ENCODE results near the gene VEGFC.

The VEGFC gene

GRCh38 chr4:176795441-176795840 lies 2.7 kb upstream of the VEGFC start:
- DNase-seq = no peak

GRCh38 chr4:176794651-176795050 lies 1.9 kb upstream of the VEGFC start:
- no peak for DNase-seq

- DNase-seq = no peak
These were observed 1.4 kb upstream of the VEGFC start for GRCh38 chr4:176794151-176794550.

- DNase-seq = no peak
These were observed 411 bp upstream of the VEGFC start for GRCh38 chr4:176793060-176793605.

- DNase-seq = no peak
These were observed 964 bp downstream of the VEGFC start for GRCh38 chr4:176791591-176792325.

- DNase-seq = no peak
These were observed 2.3 kb downstream of the VEGFC start for GRCh38 chr4:176790398-176790797.

GRCh38 chr4:176789955-176790354 lies 2.8 kb downstream of the VEGFC start:
- no peak for DNase-seq

GRCh38 chr4:176788971-176789370 lies 3.8 kb downstream of the VEGFC start:
- no peak for DNase-seq

- DNase-seq = no peak
These were observed 4.5 kb downstream of the VEGFC start for GRCh38 chr4:176788248-176788647.

- no peak for DNase-seq
These were observed 7.9 kb downstream of the VEGFC start for GRCh38 chr4:176784816-176785215.

- no peak for DNase-seq
These were observed 9.9 kb downstream of the VEGFC start for GRCh38 chr4:176782794-176783193.

- DNase-seq = no peak
These were observed 10.5 kb downstream of the VEGFC start for GRCh38 chr4:176782191-176782590.

GRCh38 chr4:176781739-176782100 lies 11.0 kb downstream of the VEGFC start:
- no peak for DNase-seq

- no peak for DNase-seq
These were observed 11.6 kb downstream of the VEGFC start for GRCh38 chr4:176780995-176781738.

GRCh38 chr4:176779421-176779820 lies 13.3 kb downstream of the VEGFC start:
- DNase-seq = no peak

GRCh38 chr4:176778491-176778890 lies 14.2 kb downstream of the VEGFC start:
- DNase-seq = no peak

- DNase-seq = no peak
These were observed 14.7 kb downstream of the VEGFC start for GRCh38 chr4:176778063-176778462.

- DNase-seq = no peak
These were observed 17.4 kb downstream of the VEGFC start for GRCh38 chr4:176775338-176775737.

- no peak for DNase-seq
These were observed 17.9 kb downstream of the VEGFC start for GRCh38 chr4:176774852-176775251.

- no peak for DNase-seq
These were observed 23.2 kb downstream of the VEGFC start for GRCh38 chr4:176769514-176769913.

GRCh38 chr4:176767183-176767582 lies 25.5 kb downstream of the VEGFC start:
- no peak for DNase-seq

- no peak for DNase-seq
These were observed 29.9 kb downstream of the VEGFC start for GRCh38 chr4:176762661-176763308.

GRCh38 chr4:176761872-176762271 lies 30.9 kb downstream of the VEGFC start:
- DNase-seq = no peak

GRCh38 chr4:176760471-176760870 lies 32.3 kb downstream of the VEGFC start:
- DNase-seq = no peak
